Measurements from ENCODE around the gene SPINT3.

SPINT3 gene

GRCh38 chr20:45515147-45515913 lies at the start of gene SPINT3:
TSS of gene SPINT3 (minus strand) at chr20:45515622. CDS start at chr20:45515608, 14 bp downstream.
- no peak for DNase-seq

- no peak for DNase-seq
Measured at GRCh38 chr20:45564760-45565276, 49.4 kb upstream of the SPINT3 start.

- DNase-seq: no peak
Measured at GRCh38 chr20:45555198-45555597, 39.8 kb upstream of the SPINT3 start.

GRCh38 chr20:45552456-45552855 lies 37.0 kb upstream of the SPINT3 start:
- DNase-seq: no peak

- DNase-seq: no peak
Measured at GRCh38 chr20:45550765-45551164, 35.3 kb upstream of the SPINT3 start.

- no peak for DNase-seq
Measured at GRCh38 chr20:45548410-45548809, 33.0 kb upstream of the SPINT3 start.

- DNase-seq: no peak
Measured at GRCh38 chr20:45547206-45547770, 31.9 kb upstream of the SPINT3 start, which contains the start of gene EPPIN. TSS of gene EPPIN (minus strand) at chr20:45547401. CDS start at chr20:45547357, 44 bp downstream.

GRCh38 chr20:45545754-45546453 lies 30.5 kb upstream of the SPINT3 start:
- DNase-seq: no peak

- no peak for DNase-seq
Measured at GRCh38 chr20:45545351-45545750, 29.9 kb upstream of the SPINT3 start.

GRCh38 chr20:45539382-45539781 lies 24.0 kb upstream of the SPINT3 start, which contains the start of gene WFDC6:
TSS of gene WFDC6 (minus strand) at chr20:45539482. CDS start at chr20:45539407, 75 bp downstream.
- no peak for DNase-seq

GRCh38 chr20:45538209-45538799 lies 22.9 kb upstream of the SPINT3 start:
- DNase-seq: no peak

GRCh38 chr20:45527294-45527693 lies 11.9 kb upstream of the SPINT3 start:
- DNase-seq: no peak

- no peak for DNase-seq
Measured at GRCh38 chr20:45523821-45524220, 8.4 kb upstream of the SPINT3 start.

GRCh38 chr20:45518282-45518681 lies 2.9 kb upstream of the SPINT3 start:
- DNase-seq: no peak

GRCh38 chr20:45510242-45510862 lies 5.1 kb downstream of the SPINT3 start:
- DNase-seq: no peak

GRCh38 chr20:45509091-45509490 lies 6.3 kb downstream of the SPINT3 start:
- DNase-seq: no peak

GRCh38 chr20:45508068-45508886 lies 7.1 kb downstream of the SPINT3 start:
- no peak for DNase-seq

- no peak for DNase-seq
Measured at GRCh38 chr20:45507011-45507820, 8.2 kb downstream of the SPINT3 start.

- DNase-seq: no peak
Measured at GRCh38 chr20:45506398-45506797, 9.0 kb downstream of the SPINT3 start.

- no peak for DNase-seq
Measured at GRCh38 chr20:45503403-45503802, 12.0 kb downstream of the SPINT3 start.

GRCh38 chr20:45502561-45502960 lies 12.9 kb downstream of the SPINT3 start:
- DNase-seq: no peak

Data from DMS 273 treated with DMSO at 0.1 percent for 48 hours (cell line).